GM19452 (cell line): ENCODE measurements around the gene ZNF48.

ENCODE experiments used
- ATAC-seq: cut with Tn5 transposase; IDR thresholded peaks from one replicate; pipeline ENCODE4 v1.9.1; 2021; ENCODE audit not compliant: unreplicated experiment

The ZNF48 gene

DNA sequence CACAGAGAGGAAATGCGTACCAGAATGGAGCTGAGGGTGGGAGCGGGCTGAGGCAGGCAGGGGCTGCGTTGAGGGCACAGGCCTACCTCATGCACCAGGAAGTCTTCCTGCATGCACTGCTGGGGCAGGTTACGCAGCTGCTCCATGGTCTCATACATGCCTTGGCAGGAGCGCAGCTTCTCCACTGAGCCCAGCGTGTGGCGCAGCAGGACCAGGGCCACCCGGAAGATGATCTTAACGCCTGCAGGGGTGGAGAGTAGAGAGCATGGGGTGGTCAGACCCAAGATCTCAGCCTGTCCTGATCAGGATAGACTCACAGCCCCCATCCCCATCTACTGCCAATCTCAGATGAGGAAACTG, 36.7 kb upstream of the ZNF48 start:
- ATAC-seq, result no peak

DNA sequence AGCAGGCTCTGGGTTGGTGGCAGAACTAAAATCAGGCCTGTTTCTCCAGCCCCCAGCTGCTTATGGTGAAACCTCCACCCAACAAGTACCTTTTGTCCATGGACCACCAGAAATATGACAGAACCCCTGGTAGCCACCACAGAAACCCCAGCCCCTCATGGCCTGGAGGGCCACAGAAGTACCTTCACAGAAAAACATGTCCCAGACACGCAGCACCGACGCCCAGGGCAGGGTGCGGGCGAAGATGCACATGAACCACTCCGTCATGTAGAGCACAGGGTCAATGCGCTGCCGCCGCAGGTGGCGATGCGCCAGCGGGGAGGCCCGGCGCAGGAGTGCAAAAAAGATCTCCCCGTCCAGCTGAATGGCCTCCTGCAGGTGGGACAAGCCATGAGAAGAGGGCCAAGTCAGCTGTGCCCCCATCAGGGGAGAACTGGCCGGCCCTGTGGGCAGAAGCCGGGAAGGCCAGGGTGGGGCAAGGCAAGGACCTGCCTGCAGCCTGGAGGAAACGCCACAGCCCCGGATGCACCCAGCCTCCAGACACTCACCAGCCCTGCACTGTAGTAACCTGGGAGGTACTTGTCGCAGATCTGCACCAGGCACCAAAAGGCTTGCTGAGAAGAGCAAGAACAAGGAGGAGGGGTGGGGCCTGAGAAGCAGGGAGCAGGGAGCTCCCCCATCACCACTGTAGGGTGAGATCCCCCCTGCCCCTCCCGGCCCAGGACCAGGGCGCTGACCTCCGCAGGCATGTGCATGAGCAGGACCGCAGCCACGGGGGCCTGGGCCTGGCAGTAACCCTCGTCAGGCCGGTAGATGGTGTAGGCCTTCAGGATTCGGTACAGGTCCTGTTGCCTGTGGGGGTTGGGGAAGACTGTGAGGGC, 36.0 kb upstream of the ZNF48 start:
- no peak for ATAC-seq

DNA sequence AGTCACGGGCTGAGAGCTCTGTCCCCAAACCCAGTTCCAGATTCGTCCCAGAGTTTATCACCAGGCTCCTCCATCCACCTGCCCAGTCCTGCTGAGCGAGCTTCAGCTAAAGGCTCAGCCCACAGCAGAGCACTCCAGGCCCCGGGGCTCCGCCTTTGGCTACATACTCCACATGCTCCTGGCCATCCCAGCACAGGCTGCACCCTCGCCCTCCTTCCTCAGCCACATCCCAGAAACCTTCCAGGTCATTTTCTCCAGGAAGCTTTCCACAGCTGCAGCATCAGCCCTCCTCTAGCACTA, 35.4 kb upstream of the ZNF48 start:
- ATAC-seq, result no peak

DNA sequence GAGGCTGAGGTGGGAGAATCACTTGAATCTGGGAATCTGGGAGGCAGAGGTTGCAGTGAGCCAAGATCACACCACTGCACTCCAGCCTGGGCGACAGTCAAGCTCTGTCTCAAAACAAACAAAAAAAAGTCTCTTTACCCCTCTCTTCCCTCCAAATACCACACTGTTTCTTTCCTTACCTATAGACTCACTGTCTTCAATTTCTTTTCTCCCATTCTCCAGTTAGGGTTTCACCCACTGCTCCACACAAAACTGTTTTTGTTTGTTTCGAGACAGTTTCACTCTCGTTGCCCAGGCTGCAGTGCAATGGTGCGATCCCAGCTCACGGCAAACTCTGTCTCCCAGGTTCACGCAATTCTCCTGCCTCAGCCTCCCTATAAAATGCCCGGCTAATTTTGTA, 34.0 kb upstream of the ZNF48 start:
- no peak for ATAC-seq

DNA sequence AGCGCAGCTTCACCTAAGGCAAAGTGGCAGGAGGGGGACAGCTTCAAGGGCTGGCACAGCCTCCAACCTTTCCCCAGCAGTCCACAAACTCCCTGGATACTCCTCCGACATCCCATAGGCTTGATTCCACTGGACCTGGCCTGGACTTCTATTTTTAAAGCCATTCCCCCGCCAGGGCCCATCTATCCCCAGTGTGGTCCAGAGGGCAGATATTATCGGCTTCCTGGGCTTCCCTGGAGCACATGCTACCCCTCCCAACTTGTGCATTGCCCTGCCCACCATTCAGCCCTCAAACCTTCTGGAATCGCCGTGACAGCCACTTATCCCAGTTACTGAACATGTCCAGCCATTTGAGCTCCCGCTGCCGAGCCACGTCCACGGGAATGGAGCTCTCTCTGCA, 30.0 kb upstream of the ZNF48 start:
- ATAC-seq, result no peak

DNA sequence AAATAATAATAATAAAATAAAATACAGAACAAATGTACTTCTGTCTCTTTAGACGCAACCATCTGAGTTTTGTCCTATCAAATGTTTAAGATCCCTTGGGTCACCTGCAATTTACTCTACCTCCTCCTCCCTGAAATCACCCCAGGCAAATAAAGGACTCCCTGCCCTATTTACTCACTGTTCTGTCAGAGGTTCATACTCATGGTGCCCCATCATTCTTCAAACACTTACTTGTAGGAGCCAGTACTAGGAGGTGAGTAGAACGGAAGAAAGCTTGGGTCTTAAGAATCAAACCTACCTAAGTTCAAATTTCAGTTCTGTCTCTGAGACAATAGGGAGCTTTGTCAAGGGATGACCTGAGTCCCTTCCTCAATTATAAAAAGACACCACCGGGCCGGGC, 28.7 kb upstream of the ZNF48 start:
- no peak for ATAC-seq

DNA sequence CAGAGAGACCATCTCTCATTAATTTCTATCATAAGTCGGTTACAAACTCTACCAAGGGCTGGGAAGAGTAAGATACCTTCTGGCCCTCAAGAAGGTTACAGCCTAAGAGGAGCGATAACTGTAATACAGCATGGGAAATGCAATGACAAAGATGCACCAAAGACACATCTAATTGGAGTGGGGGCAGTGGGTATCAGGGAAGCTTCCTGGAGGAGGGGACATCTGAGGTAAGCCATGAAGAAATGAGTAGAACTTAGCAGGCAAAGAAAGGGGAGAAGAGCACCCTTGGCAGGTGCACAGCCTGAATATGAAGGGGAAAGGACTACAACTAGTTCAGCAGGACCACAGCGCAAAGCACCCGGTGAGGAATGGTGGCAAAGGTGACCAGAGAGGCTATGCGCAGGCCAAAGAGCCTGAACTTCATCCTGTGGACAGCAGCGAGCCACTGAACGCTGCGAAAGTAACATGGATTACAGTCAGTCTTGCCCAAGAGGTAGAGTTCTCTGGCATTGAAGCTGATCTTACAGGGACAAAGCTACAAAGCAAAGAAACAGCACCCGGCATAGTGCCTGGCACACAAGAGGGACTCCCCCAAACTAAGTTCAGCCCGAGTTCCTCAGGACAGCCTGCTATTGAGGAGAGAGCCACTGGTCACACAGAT, 27.7 kb upstream of the ZNF48 start:
- no peak for ATAC-seq

DNA sequence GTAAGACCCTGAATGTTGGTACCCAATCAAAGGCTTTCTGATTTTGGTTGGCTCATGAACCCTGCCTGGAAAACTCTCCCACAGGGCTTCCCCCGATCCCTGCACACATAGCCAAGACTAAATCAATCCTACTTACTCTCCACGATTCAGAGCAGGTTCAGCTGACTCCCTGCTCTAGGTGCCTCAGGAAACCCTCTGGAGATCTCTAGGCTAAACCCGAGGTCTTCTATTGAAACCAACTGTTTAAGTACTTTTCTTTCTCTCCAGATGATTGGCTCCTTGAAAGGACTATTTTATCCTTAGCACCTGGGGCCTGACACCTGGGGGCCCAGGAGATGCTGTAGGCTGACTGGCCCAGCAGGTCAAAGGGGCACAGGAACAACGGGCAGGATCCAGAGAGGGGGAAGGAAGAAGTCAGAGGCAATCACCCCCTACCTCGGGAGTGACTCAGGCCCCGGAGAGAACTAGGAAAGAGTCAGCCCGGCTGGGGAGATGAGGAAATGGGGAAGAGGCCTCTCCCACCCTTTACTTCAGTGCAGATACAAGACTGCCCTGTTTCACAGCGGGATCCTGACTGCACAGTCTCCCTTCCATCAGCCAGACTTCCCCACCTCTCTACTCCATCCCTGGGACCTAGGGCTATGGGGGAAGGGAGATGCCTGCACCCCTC, 27.0 kb upstream of the ZNF48 start:
- no peak for ATAC-seq

DNA sequence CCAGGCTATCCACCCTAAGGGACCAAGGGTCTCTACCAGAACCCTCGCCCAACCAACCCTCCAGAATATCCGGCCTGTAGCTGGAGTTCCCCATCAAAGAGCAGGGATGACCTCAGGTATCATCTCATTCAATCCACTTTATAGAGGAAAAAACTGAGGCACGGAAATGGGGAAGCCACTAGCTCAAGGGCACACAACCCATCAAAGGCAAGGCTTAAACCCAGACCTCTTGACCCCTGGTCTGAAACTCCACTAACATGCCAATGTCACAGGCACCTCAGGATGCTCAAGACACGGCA, 26.5 kb upstream of the ZNF48 start:
- no peak for ATAC-seq

DNA sequence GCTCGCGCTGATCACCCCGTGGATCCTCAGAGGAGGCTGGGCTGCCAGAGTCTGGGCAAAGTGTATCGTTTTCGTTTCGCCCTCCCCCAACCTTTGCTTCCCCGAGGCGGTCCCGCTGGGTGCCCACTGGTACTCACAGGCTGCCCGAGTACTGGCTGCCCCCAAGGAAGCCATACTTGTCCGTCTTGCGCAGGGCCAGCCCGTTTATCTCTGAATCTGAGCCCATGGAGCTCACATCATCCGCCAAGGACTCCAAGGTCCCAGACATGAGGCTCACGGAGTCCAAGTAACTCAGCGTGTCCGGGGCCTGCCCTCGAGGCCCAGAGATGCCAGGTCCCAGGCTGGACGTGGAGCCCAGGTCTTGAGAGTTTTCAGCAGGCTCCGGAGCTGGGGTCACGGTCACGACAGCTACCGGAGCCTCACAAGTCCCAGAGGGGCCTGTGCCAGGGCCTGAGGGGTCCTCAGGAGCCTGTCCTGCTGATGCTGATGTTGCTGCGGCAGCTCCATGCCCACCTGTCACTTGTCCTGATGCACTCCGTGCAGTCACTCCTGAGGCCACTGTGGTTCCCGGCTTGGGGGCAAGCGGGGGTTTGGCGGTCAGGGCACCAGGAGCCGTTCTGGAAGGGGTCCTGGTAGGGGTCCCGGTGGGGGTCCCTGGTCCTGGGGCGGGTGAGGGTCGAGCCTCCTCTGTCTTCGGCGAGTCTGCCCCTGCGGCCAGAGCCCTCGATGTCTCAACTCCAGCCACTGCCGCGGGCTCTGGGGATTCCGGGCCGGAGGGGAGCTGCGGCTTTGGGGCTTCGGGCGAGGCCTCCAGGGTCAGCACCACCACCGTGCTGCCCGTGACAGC, 25.9 kb upstream of the ZNF48 start:
- no peak for ATAC-seq

DNA sequence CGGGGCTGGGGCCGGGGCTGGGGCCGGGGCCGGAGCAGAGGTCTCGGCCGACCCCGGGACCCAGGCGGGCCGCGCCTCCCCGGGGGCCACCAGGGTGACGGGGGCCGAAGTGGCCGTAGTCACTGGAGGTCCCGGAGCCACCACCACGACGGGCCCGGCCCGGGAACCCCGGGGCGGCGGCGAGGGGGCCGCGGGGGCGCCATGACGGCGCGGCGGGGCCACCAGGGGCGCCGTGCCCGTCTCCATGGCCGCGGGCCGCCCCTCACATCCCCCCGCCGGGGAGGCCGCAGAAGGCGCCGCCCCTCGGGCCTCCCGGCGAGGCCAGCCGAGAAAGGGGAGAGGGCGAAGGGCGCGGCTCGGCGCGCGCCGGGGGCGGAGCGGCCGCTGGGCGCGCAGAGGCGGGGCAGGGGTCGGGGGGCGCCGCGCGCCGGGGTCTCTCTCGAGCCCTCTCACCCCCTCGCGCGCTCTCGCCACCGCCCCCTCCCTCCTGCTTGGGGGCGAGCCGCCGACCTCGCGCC, 25.2 kb upstream of the ZNF48 start:
- peak; percentile 12 for ATAC-seq

DNA sequence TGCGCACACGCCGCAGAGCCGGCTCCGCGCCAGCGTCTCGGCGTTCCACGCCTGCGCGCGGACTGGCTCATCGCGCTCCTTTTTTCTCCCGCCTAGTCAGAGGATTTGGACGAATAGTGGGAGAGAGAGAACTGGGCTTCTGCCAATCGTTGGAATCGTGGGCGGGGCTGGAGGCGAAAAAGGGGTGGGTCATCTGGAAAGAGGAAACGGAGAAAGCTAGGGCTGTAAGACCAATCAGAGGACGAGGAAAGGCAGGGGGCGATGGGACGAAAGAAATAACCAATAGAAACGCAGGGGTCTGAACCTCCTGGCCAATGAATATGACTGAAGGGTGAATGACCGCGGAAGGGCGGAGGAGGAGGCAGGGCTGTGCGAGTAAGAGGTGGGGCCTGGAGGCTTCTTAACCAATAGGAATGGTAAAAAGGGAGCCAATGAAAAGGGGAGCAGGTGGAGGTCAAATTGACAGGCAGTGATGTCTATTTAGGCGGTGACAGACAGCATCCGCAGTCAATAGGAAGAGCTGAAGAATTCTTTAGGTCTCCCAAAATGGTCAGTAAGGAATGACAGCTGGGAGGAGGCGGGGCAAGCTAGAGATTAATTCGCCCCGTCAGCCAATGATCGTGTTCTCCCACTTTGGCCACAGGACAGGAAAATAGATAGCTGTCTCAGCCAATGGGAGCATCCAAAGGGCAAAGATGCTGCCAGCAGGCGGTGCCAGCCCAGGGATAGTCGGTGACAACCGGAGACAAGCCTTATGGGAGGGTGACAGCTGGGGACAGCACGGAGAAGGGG, 24.6 kb upstream of the ZNF48 start, which contains the start of gene TBC1D10B:
TSS of gene TBC1D10B (minus strand) at position 39 of the 792 bp plus-strand sequence. CDS start 311 bp downstream, outside the sequence.
- peak; percentile 72 for ATAC-seq

DNA sequence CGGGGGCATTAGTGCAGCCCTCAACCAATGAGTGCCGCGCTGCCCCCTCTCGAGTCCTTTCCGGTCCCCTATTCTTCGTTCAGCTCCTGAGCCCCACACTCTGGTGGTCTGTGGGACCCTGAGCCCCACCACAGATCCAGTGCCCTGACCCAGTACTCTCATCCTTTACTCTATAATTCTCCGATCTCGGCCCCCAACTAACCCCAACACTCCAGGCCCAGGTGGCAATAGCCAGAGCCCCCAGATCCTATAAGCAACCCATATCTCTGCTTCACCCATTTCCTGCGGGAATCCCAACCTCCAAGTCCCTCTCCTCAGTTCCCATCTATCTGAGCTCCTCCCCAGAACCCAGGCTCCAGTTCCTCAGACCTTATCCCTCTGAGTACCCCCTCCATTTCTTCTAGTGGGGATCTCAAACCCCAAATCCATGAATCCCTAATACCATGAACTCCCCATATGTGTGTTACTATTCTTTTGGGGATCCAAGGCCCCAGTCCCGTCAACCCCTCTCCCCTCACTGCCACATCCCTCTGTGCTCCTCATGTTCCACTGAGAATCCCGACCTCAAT, 23.9 kb upstream of the ZNF48 start:
- no peak for ATAC-seq

DNA sequence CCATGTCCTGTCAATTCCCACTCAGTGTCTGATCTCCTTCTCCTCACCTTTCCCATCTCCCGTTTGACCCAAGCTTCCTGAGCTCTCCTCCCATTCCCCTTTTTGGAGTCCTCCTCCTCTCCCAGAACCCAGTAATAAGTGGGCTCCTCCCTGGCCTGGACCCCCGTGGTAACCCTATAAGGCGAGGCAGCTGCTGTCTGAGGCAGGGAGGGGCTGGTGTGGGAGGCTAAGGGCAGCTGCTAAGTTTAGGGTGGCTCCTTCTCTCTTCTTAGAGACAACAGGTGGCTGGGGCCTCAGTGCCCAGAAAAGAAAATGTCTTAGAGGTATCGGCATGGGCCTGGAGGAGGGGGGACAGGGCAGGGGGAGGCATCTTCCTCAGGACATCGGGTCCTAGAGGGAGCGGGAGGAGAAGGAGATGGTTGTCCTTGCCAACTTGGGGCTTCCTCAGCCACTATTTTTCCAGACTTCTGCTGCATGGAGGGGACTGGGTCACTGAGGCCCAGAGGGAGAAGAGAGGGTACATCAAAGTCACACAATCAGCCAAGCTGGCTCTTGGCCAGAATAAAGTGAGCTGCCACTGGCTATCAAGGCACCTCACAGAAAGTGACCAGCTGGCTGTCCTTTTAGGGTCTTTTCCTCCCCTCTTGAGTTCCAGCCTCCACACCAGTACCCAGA, 23.0 kb upstream of the ZNF48 start:
- no peak for ATAC-seq

DNA sequence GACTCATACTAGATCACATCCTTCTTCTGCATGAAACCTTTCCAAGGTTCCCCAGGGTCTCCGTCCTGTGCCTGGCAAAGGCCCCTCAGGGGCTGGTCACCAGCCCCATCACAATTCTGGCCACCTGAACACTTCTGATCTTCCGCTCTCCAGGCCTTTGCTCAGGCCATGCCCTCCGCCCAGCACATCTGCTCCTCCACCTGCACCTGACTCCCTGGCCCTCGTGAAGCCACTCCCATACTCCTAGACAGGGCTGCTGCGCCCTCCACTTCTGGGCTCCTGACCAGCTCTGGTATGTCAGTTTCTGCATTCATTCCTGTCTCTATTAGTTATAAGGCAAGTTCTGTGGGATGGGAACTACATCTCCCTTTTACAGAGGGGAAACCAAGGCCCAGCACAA, 22.5 kb upstream of the ZNF48 start:
- no peak for ATAC-seq

DNA sequence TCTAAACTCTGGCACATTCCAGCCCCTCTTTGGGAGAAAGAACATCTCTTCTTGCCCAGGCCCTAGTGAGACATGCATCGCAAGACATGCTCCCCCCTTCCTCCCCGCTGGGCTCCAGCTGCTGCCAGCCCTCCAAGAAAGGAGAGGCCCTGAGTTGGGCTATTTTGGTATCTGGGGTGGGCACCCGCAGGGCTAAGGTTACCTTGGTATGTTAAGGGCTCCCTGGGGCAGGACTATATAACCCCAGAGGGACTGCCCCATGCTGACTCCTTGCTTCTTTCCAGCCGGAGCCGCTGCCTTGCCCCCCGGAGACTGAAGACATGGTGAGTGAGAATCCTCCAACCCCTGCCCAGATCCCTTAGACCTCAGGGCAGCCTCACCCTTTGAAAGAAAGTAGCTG, 20.7 kb upstream of the ZNF48 start, which contains the start of gene MYL11:
TSS of gene MYL11 (plus strand) at position 265 of the 400 bp plus-strand sequence. CDS start at position 321, 56 bp downstream.
- no peak for ATAC-seq

DNA sequence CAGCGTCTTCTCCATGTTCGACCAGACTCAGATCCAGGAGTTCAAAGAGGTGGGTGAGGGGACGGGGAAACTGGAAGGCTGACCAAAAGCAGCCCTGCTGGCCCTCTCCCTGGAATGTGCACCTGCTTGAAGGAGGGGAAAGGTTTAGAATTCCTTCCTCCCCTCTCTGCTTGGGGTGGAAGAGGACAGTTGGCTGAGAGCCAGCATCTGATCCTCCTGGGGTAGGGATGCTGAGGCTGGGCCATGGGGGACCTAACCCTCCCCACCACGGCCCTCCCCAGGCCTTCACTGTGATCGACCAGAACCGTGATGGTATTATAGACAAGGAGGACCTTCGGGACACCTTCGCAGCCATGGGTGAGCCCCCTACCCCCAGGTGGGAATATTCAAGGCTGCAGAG, 19.4 kb upstream of the ZNF48 start:
- ATAC-seq, result no peak

DNA sequence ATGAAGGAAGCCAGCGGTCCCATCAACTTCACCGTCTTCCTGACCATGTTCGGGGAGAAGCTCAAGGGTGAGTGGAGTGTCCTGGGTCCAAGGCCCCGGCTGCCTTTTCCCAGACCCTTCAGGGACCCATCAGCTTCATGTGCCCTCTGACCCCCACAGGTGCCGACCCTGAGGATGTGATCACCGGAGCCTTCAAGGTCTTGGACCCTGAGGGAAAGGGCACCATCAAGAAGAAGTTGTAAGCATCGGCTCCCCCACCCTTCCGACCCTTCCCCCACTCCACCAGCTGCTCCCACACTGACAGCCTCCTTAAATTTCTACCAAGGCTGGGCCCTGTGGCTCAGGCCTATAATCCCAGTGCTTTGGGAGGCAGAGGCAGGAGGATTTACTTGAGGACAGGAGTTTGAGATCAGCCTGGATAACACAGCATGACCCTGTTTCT, 18.7 kb upstream of the ZNF48 start:
- no peak for ATAC-seq

DNA sequence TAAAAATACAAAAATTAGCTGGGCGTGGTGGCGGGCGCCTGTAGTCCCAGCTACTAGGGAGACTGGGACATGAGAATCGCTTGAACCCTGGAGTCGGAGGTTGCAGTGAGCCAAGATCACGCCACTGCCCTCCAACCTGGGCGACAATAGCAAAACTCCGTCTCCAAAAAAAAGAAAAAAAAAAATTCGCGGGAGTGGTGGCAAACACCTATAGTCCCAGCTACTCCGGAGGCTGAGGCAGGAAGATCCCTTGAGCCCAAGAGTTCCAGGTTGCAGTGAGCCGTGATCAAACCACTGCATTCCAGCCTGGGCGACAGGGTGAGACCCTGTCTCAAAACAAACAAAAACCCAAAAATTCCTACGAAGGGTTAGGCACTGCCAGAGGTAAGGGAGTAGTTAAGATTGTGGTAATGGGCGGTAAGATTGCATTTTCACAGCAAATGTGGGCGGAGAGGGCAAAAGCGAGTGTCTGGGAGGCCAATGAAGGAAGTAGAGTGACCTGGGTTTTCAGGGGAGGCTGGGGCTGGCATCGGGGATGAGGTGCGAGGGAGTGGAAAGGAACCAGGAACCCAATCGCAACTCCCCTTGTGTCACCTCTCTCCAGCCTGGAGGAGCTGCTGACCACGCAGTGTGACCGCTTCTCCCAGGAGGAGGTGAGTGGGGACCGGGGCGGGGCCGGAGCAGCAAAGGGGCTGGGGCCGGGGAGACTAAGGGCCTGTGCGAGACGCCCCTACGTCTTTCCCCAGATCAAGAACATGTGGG, 18.0 kb upstream of the ZNF48 start:
- no peak for ATAC-seq
